MM.1S (cell line): Measurements from ENCODE around the gene MRTFA.
"Not testable (repeated sequence)": the region's sequence is repeated elsewhere in the genome, so short reads cannot be mapped to it uniquely, and the experiment has no call there.

Source experiments
- EZH2 ChIP-seq: fragments of 300-600 bp; sonication (generic); optimal IDR thresholded peaks from 2 replicates; pipeline ENCODE3; 2017; ENCODE audit warnings: low read depth, mild to moderate bottlenecking, antibody characterized with exemption, low read length, mixed read lengths
- EZH2phosphoT487 ChIP-seq: fragments of 300-600 bp; sonication (generic); IDR thresholded peaks from 2 replicates; pipeline ENCODE4 v1.6.1; 2018; ENCODE audit warnings: antibody characterized with exemption, low read length
- TF ChIP-seq, protein P1 (sequence below): fragments of 300-600 bp; sonication (generic); IDR thresholded peaks from 2 replicates; pipeline ENCODE4 v1.5.1; 2016; ENCODE audit warnings: antibody characterized with exemption, low read length, mixed read lengths

GRCh38 chr22:40655941-40656340 is 19.4 kb upstream of the MRTFA start:
- TF ChIP-seq, protein P1, sequence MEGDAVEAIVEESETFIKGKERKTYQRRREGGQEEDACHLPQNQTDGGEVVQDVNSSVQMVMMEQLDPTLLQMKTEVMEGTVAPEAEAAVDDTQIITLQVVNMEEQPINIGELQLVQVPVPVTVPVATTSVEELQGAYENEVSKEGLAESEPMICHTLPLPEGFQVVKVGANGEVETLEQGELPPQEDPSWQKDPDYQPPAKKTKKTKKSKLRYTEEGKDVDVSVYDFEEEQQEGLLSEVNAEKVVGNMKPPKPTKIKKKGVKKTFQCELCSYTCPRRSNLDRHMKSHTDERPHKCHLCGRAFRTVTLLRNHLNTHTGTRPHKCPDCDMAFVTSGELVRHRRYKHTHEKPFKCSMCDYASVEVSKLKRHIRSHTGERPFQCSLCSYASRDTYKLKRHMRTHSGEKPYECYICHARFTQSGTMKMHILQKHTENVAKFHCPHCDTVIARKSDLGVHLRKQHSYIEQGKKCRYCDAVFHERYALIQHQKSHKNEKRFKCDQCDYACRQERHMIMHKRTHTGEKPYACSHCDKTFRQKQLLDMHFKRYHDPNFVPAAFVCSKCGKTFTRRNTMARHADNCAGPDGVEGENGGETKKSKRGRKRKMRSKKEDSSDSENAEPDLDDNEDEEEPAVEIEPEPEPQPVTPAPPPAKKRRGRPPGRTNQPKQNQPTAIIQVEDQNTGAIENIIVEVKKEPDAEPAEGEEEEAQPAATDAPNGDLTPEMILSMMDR, result not testable (repeated sequence)
- TF ChIP-seq EZH2, EZH2phosphoT487: not testable (repeated sequence)
